ENCODE results near the gene GJA10.

- TF ChIP-seq CTCF (conservative IDR thresholded peaks at IDR 0.05; ENCODE audit: low read length) (no peak), EZH2phosphoT487 (IDR thresholded peaks at IDR 0.05; ENCODE audit: borderline replicate concordance, low read depth, low read length) (no peak)
Measured at GRCh38 chr6:89862273-89862672, 32.0 kb upstream of the GJA10 start.
